RWPE2 (cell line): ENCODE measurements around the gene COTL1.
"Not testable (repeated sequence)": the region's sequence is repeated elsewhere in the genome, so short reads cannot be mapped to it uniquely, and the experiment has no call there.

Experiments
- ATAC-seq: fragments of 200-7000 bp; cut with Tn5 transposase; 3 replicates; pipeline ENCODE4 v1.9.1; 2021; ENCODE audit warnings: low read depth
- DNase-seq: peaks from one replicate; pipeline ENCODE4 v3.0.0-alpha.2; 2020; ENCODE audit warnings: low spot score
- H3K27ac ChIP-seq: fragments of 450-650 bp; 2 replicates; pipeline ENCODE4 v1.5.1; 2017; ENCODE audit warnings: mild to moderate bottlenecking; ENCODE audit not compliant: poor library complexity, severe bottlenecking
- H3K27me3 ChIP-seq: fragments of 250-450 bp; sonication (Bioruptor Pico); 2 replicates; pipeline ENCODE4 v1.5.1; 2021; ENCODE audit warnings: mild to moderate bottlenecking, moderate library complexity; ENCODE audit not compliant: insufficient read depth, poor library complexity, severe bottlenecking
- H3K36me3 ChIP-seq: fragments of 250-450 bp; sonication (Bioruptor Pico); 2 replicates; pipeline ENCODE4 v1.5.1; 2020; ENCODE audit warnings: low read depth, mild to moderate bottlenecking, moderate library complexity
- H3K4me1 ChIP-seq: fragments of 250-450 bp; sonication (Bioruptor Pico); 2 replicates; pipeline ENCODE4 v1.5.1; 2021; ENCODE audit warnings: mild to moderate bottlenecking, moderate library complexity; ENCODE audit not compliant: insufficient read depth, poor library complexity, severe bottlenecking
- H3K4me3 ChIP-seq: fragments of 250-450 bp; sonication (Bioruptor Pico); 2 replicates; pipeline ENCODE4 v1.5.1; 2021; ENCODE audit warnings: mild to moderate bottlenecking, moderate library complexity; ENCODE audit not compliant: severe bottlenecking
- H3K9me3 ChIP-seq: fragments of 250-450 bp; sonication (Bioruptor Pico); 2 replicates; pipeline ENCODE4 v1.5.1; 2021; ENCODE audit warnings: mild to moderate bottlenecking, moderate library complexity; ENCODE audit not compliant: severe bottlenecking
- CTCF ChIP-seq: fragments of 450-650 bp; IDR thresholded peaks from one replicate; pipeline ENCODE4 v1.5.1; 2017; ENCODE audit warnings: mild to moderate bottlenecking, moderate library complexity; ENCODE audit not compliant: poor library complexity, severe bottlenecking

Gene COTL1

GRCh38 chr16:84520725-84521496 lies 97.0 kb downstream of the COTL1 start:
- Histone ChIP-seq H3K9me3 (no peaks in the 10 kb centered on the region), H3K27ac (peak overlapping the region; percentile 18), H3K4me3 (no peak overlapping the region), H3K4me1 (peaks cover 9% of the 10 kb centered on the region), H3K36me3 (no peaks in the 10 kb centered on the region), H3K27me3 (no peaks in the 10 kb centered on the region)
- DNase-seq: no peak
- peak; percentile 49 for ATAC-seq
- no peak for TF ChIP-seq CTCF

- Histone ChIP-seq H3K27me3 (no peaks in the 10 kb centered on the region), H3K9me3 (no peaks in the 10 kb centered on the region), H3K4me3 (no peak overlapping the region), H3K4me1 (peaks cover 9% of the 10 kb centered on the region), H3K27ac (no peak overlapping the region), H3K36me3 (no peaks in the 10 kb centered on the region)
- TF ChIP-seq CTCF: no peak
- DNase-seq (no peak), ATAC-seq (no peak)
These were observed 98.0 kb downstream of the COTL1 start for GRCh38 chr16:84519855-84520254.

GRCh38 chr16:84518804-84519341 lies 99.0 kb downstream of the COTL1 start:
- Histone ChIP-seq H3K36me3 (no peaks in the 10 kb centered on the region), H3K4me1 (peaks cover 9% of the 10 kb centered on the region), H3K4me3 (no peak overlapping the region), H3K9me3 (no peaks in the 10 kb centered on the region), H3K27ac (no peak overlapping the region), H3K27me3 (no peaks in the 10 kb centered on the region)
- DNase-seq (no peak), ATAC-seq (no peak)
- TF ChIP-seq CTCF: no peak

- H3K4me1 ChIP-seq, H3K36me3 ChIP-seq, DNase-seq, H3K4me3 ChIP-seq, H3K27me3 ChIP-seq, H3K9me3 ChIP-seq: not testable (repeated sequence)
- H3K27ac ChIP-seq: peak overlapping the region; percentile 20
- ATAC-seq: peak; percentile 55; the same call in 2 of the 3 replicates
These were observed 99.7 kb downstream of the COTL1 start for GRCh38 chr16:84518220-84518619.

GRCh38 chr16:84517366-84517765 lies 100.5 kb downstream of the COTL1 start:
- no peak for TF ChIP-seq CTCF
- H3K27me3 ChIP-seq: no peaks in the 10 kb centered on the region
- H3K27ac ChIP-seq: peak overlapping the region; percentile 20
- no peaks in the 10 kb centered on the region for H3K9me3 ChIP-seq
- no peaks in the 10 kb centered on the region for H3K36me3 ChIP-seq
- ATAC-seq (no peak), DNase-seq (no peak)
- H3K4me3 ChIP-seq: no peak overlapping the region
- H3K4me1 ChIP-seq: peaks cover 9% of the 10 kb centered on the region
